Measurements from ENCODE around the gene FARSA.

DNA sequence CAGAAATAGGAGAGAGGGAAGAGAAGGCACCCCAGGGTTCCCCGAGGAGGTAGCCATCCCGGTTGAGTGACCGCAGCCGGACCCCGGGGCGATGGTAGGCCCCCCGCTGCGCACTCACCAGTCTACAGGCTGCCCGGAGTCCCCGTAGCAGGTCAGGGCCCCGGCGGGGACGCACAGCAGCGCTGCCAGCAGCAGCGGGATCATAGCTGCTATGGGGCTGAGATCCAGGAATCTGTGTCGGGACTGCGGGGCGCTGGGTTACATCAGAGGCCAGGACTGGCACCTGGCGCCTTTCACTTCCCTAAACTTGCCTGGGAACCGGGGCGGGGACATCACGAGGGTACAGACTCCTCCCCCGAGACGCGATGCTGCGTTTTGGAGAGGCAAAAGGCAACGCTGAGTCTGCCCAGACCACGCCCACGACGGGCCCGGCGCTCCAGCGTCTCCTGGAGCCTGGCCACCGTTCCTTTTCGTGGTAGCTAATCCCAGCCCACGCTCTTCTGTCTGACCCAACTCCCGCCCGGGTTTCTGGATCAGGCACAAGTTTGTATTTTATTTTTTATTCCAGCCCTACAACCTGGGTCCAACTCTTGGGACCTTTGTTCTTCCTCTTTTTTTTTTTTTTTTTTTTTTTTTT lies 52.2 kb downstream of the FARSA start, which contains the start of gene DNASE2:
- TF ChIP-seq POLR2A (IDR thresholded peaks at IDR 0.05): peak; percentile 49 to 87
- TF ChIP-seq, protein P1, sequence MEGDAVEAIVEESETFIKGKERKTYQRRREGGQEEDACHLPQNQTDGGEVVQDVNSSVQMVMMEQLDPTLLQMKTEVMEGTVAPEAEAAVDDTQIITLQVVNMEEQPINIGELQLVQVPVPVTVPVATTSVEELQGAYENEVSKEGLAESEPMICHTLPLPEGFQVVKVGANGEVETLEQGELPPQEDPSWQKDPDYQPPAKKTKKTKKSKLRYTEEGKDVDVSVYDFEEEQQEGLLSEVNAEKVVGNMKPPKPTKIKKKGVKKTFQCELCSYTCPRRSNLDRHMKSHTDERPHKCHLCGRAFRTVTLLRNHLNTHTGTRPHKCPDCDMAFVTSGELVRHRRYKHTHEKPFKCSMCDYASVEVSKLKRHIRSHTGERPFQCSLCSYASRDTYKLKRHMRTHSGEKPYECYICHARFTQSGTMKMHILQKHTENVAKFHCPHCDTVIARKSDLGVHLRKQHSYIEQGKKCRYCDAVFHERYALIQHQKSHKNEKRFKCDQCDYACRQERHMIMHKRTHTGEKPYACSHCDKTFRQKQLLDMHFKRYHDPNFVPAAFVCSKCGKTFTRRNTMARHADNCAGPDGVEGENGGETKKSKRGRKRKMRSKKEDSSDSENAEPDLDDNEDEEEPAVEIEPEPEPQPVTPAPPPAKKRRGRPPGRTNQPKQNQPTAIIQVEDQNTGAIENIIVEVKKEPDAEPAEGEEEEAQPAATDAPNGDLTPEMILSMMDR (IDR thresholded peaks at IDR 0.05): no peak
